ENCODE measurements around the gene C11orf65.
"Not testable (repeated sequence)": the region's sequence is repeated elsewhere in the genome, so short reads cannot be mapped to it uniquely, and the experiment has no call there.

C11orf65 gene

GRCh38 chr11:108373505-108373904, 93.8 kb downstream of the C11orf65 start:
- in situ Hi-C loops (cut with HindIII; ENCODE audit: low sequenced_read_pairs) = not testable (repeated sequence)

GRCh38 chr11:108370990-108371389, 96.3 kb downstream of the C11orf65 start:
- in situ Hi-C loops (cut with HindIII; ENCODE audit: low sequenced_read_pairs) = no loop called here

GRCh38 chr11:108370315-108370714, 97.0 kb downstream of the C11orf65 start:
- in situ Hi-C loops (cut with HindIII; ENCODE audit: low sequenced_read_pairs) = no loop called here

GRCh38 chr11:108369064-108369463, 98.3 kb downstream of the C11orf65 start:
- in situ Hi-C loops (cut with HindIII; ENCODE audit: low sequenced_read_pairs) = no loop called here

GRCh38 chr11:108368134-108368533, 99.2 kb downstream of the C11orf65 start:
- in situ Hi-C loops (cut with HindIII; ENCODE audit: low sequenced_read_pairs) = no loop called here

GRCh38 chr11:108364159-108364558, 103.2 kb downstream of the C11orf65 start:
- in situ Hi-C loops (cut with HindIII; ENCODE audit: low sequenced_read_pairs) = no loop called here

GRCh38 chr11:108351468-108351867, 115.9 kb downstream of the C11orf65 start:
- in situ Hi-C loops (cut with HindIII; ENCODE audit: low sequenced_read_pairs) = no loop called here

- in situ Hi-C loops (cut with HindIII; ENCODE audit: low sequenced_read_pairs) = no loop called here
These were observed 120.9 kb downstream of the C11orf65 start for GRCh38 chr11:108346451-108346850.

GRCh38 chr11:108345767-108346166, 121.6 kb downstream of the C11orf65 start:
- in situ Hi-C loops (cut with HindIII; ENCODE audit: low sequenced_read_pairs) = no loop called here

- in situ Hi-C loops (cut with HindIII; ENCODE audit: low sequenced_read_pairs) = no loop called here
These were observed 123.6 kb downstream of the C11orf65 start for GRCh38 chr11:108343714-108344113.

- in situ Hi-C loops (cut with HindIII; ENCODE audit: low sequenced_read_pairs) = no loop called here
These were observed 125.7 kb downstream of the C11orf65 start for GRCh38 chr11:108341654-108342053.

GRCh38 chr11:108340973-108341372, 126.4 kb downstream of the C11orf65 start:
- in situ Hi-C loops (cut with HindIII; ENCODE audit: low sequenced_read_pairs) = no loop called here

- in situ Hi-C loops (cut with HindIII; ENCODE audit: low sequenced_read_pairs) = no loop called here
These were observed 128.6 kb downstream of the C11orf65 start for GRCh38 chr11:108338750-108339149.

- in situ Hi-C loops (cut with HindIII; ENCODE audit: low sequenced_read_pairs) = no loop called here
These were observed 133.9 kb downstream of the C11orf65 start for GRCh38 chr11:108333403-108333899.
